Umbilical cord (tissue), 2 donors: ENCODE measurements around the gene NDUFAF5. TPM values are rescaled to one million over a fixed set of nuclear protein-coding genes. Genes with fewer than 3 reads are reported as not detected.

Experiments used
- DNase-seq: peaks from one replicate; pipeline ENCODE4 v3.0.0-alpha.2; 2015; ENCODE audit warnings: low spot score
- total RNA-seq: library from RNA; depleted of rRNA; stranded (reverse); fragments of >200 nt; gene quantifications from one replicate; pipeline ENCODE4 v1.2.3, GENCODE V29; 2014; ENCODE audit warnings: low replicate concordance; ENCODE audit not compliant: insufficient read depth

The NDUFAF5 gene
- total RNA-seq, 1 donor from 2014 or later: 23.6 TPM

GRCh38 chr20:13870170-13870748, 85.4 kb downstream of the NDUFAF5 start:
- DNase-seq: no peak

Other genes with a start within 250 kb of the NDUFAF5 start
- 54.2 TPM for gene TASP1, start 146.1 kb upstream of the NDUFAF5 start, total RNA-seq
- gene ESF1, start 109 bp upstream of the NDUFAF5 start, total RNA-seq: 16.1 TPM
- gene SEL1L2, start 205.6 kb downstream of the NDUFAF5 start, total RNA-seq: 13.7 TPM
- gene MACROD2, start 210.5 kb downstream of the NDUFAF5 start, total RNA-seq: 69.6 TPM